GM12878 (cell line): ENCODE results near the gene PUDP.

ENCODE experiments used
- CTCF ChIP-seq, 3 experiments: IDR thresholded peaks in 2 of 3; conservative IDR thresholded peaks in 1 of 3; 2 replicates each; pipeline ENCODE4 v1.5.1; 2011; ENCODE audit warnings: low read depth in 3 of 3, low read length in 3 of 3, mild to moderate bottlenecking in 3 of 3, control low read depth in 2 of 3, moderate library complexity in 2 of 3, inconsistent platforms in 1 of 3, mixed read lengths in 1 of 3; ENCODE audit not compliant: control insufficient read depth in 2 of 3, insufficient read depth in 1 of 3; ENCODE audit errors: extremely low read depth in 1 of 3
- POLR2AphosphoS5 ChIP-seq: IDR thresholded peaks from 2 replicates; pipeline ENCODE4 v1.6.1; 2011; ENCODE audit warnings: mild to moderate bottlenecking, low read length, inconsistent platforms
- TF ChIP-seq, protein P1 (sequence below): fragments of 450-650 bp; IDR thresholded peaks from 2 replicates; pipeline ENCODE4 v1.6.1; 2016; ENCODE audit warnings: mild to moderate bottlenecking

GRCh38 chrX:7191681-7192110 is 43.7 kb upstream of the PUDP start:
- no peak for TF ChIP-seq POLR2AphosphoS5
- TF ChIP-seq CTCF (IDR thresholded peaks at IDR 0.05 in 2 of 3, conservative IDR thresholded peaks at IDR 0.05 in 1 of 3; ENCODE audit: control insufficient read depth in 2 of 3, extremely low read depth in 1 of 3, insufficient read depth in 1 of 3, low read depth in 3 of 3, low read length in 3 of 3): peak; percentile 19 to 41 (median 29); a peak in 4 of 6 replicates
- TF ChIP-seq, protein P1, sequence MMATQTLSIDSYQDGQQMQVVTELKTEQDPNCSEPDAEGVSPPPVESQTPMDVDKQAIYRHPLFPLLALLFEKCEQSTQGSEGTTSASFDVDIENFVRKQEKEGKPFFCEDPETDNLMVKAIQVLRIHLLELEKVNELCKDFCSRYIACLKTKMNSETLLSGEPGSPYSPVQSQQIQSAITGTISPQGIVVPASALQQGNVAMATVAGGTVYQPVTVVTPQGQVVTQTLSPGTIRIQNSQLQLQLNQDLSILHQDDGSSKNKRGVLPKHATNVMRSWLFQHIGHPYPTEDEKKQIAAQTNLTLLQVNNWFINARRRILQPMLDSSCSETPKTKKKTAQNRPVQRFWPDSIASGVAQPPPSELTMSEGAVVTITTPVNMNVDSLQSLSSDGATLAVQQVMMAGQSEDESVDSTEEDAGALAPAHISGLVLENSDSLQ: no peak
